ENCODE measurements around the gene ASS1.

DNA sequence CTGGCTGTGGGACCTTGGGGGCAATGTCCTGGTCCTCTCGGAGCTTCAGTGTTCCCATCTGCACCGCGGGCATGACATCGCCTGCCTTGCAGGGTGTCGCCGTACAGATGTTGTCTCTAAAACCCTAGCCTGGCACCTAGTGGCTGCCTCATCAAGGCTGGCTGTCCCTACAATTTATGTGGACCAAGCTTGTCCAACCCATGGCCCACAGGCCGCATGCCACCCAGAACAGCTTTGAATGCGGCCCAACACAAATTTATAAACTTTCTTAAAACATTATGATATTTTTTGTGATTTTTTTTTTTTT lies 18.3 kb upstream of the ASS1 start:
- TF ChIP-seq, protein P1, sequence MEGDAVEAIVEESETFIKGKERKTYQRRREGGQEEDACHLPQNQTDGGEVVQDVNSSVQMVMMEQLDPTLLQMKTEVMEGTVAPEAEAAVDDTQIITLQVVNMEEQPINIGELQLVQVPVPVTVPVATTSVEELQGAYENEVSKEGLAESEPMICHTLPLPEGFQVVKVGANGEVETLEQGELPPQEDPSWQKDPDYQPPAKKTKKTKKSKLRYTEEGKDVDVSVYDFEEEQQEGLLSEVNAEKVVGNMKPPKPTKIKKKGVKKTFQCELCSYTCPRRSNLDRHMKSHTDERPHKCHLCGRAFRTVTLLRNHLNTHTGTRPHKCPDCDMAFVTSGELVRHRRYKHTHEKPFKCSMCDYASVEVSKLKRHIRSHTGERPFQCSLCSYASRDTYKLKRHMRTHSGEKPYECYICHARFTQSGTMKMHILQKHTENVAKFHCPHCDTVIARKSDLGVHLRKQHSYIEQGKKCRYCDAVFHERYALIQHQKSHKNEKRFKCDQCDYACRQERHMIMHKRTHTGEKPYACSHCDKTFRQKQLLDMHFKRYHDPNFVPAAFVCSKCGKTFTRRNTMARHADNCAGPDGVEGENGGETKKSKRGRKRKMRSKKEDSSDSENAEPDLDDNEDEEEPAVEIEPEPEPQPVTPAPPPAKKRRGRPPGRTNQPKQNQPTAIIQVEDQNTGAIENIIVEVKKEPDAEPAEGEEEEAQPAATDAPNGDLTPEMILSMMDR (IDR thresholded peaks at IDR 0.05) = no peak
- TF ChIP-seq POLR2A (IDR thresholded peaks at IDR 0.05) = no peak
